HepG2 (cell line): ENCODE results near the gene VWCE. TPM values are rescaled to one million over a fixed set of nuclear protein-coding genes. Genes with fewer than 3 reads are reported as not detected.

Experiments used
- CENPBD1 ChIP-seq: sonication (generic); formaldehyde crosslinking; IDR thresholded peaks from 2 replicates; pipeline ENCODE4 v1.8.0; 2022; ENCODE audit warnings: missing genetic modification reagents, low read depth, mild to moderate bottlenecking, borderline replicate concordance
- CHCHD3 ChIP-seq: sonication (generic); formaldehyde crosslinking; IDR thresholded peaks from 2 replicates; pipeline ENCODE4 v1.8.0; 2022; ENCODE audit warnings: mild to moderate bottlenecking, missing genetic modification reagents, moderate library complexity
- IKZF1 ChIP-seq: fragments of 450-650 bp; IDR thresholded peaks from 2 replicates; pipeline ENCODE4 v1.7.1; 2016
- KLF13 ChIP-seq: sonication (generic); formaldehyde crosslinking; IDR thresholded peaks from 2 replicates; pipeline ENCODE4 v1.4.0; 2020; ENCODE audit warnings: mild to moderate bottlenecking, missing genetic modification reagents
- KLF6 ChIP-seq: IDR thresholded peaks from 2 replicates; pipeline ENCODE4 v1.8.0; 2016; ENCODE audit warnings: missing biosample characterization, missing genetic modification reagents
- LRRFIP1 ChIP-seq: sonication (generic); formaldehyde crosslinking; conservative IDR thresholded peaks from 2 replicates; pipeline ENCODE4 v1.4.0; 2020; ENCODE audit warnings: missing genetic modification reagents
- NR2F2 ChIP-seq: IDR thresholded peaks from 2 replicates; pipeline ENCODE4 v1.6.1; 2012; ENCODE audit warnings: low read depth, inconsistent platforms, borderline replicate concordance
- PITX1 ChIP-seq: sonication (generic); formaldehyde crosslinking; IDR thresholded peaks from 2 replicates; pipeline ENCODE4 v1.5.1; 2020; ENCODE audit warnings: mild to moderate bottlenecking, missing genetic modification reagents
- RBFOX2 ChIP-seq: fragments of 200-400 bp; formaldehyde crosslinking; IDR thresholded peaks from 2 replicates; pipeline ENCODE4 v1.6.1; 2017; ENCODE audit warnings: low read depth, mild to moderate bottlenecking, low read length
- SMAD1 ChIP-seq: sonication (generic); formaldehyde crosslinking; IDR thresholded peaks from 2 replicates; pipeline ENCODE4 v1.4.0; 2020; ENCODE audit warnings: missing genetic modification reagents, low read depth, mild to moderate bottlenecking, borderline replicate concordance
- SP5 ChIP-seq: IDR thresholded peaks from 2 replicates; pipeline ENCODE4 v1.6.1; 2016; ENCODE audit warnings: low read depth, borderline replicate concordance
- ZGPAT ChIP-seq: IDR thresholded peaks from 2 replicates; pipeline ENCODE4 v1.6.1; 2016; ENCODE audit warnings: mild to moderate bottlenecking
- ZNF136 ChIP-seq: sonication (generic); formaldehyde crosslinking; IDR thresholded peaks from 2 replicates; pipeline ENCODE4 v1.8.1; 2022; ENCODE audit warnings: low read depth, mild to moderate bottlenecking, moderate library complexity, missing genetic modification reagents
- ZNF33A ChIP-seq: sonication (generic); formaldehyde crosslinking; IDR thresholded peaks from 2 replicates; pipeline ENCODE4 v1.5.1; 2020; ENCODE audit warnings: missing genetic modification reagents, mild to moderate bottlenecking, moderate library complexity, borderline replicate concordance
- ZNF414 ChIP-seq: sonication (generic); formaldehyde crosslinking; IDR thresholded peaks from 2 replicates; pipeline ENCODE4 v1.5.0; 2020; ENCODE audit warnings: missing genetic modification reagents
- ZNF530 ChIP-seq: sonication (generic); formaldehyde crosslinking; IDR thresholded peaks from 2 replicates; pipeline ENCODE4 v1.5.0; 2020; ENCODE audit warnings: low read depth, mild to moderate bottlenecking, missing genetic modification reagents
- ZNF660 ChIP-seq: sonication (generic); formaldehyde crosslinking; IDR thresholded peaks from 2 replicates; pipeline ENCODE4 v1.5.1; 2020; ENCODE audit warnings: mild to moderate bottlenecking, low read depth, missing genetic modification reagents, borderline replicate concordance
- ZNF777 ChIP-seq: sonication (generic); formaldehyde crosslinking; IDR thresholded peaks from 2 replicates; pipeline ENCODE4 v1.4.0; 2020; ENCODE audit warnings: missing genetic modification reagents
- ZSCAN20 ChIP-seq: sonication (generic); formaldehyde crosslinking; IDR thresholded peaks from 2 replicates; pipeline ENCODE4 v1.4.0; 2020; ENCODE audit warnings: missing genetic modification reagents, mild to moderate bottlenecking, borderline replicate concordance
- polyA plus RNA-seq, 8 experiments: library from polyadenylated mRNA; depleted of rRNA in 3 of 8; stranded (reverse) in 7 of 8; unstranded in 1 of 8; fragments of >200 nt; fragmentation: Illumina TruSeq in 4 of 8; extraction: Trizol in 4 of 8; gene quantifications; 2 replicates each; pipeline versions ENCODE4 v1.2.1 to v1.2.3, GENCODE V29; 2011 to 2016; ENCODE audit warnings: low read depth in 4 of 8, missing spikeins in 1 of 8, mixed read lengths in 1 of 8; ENCODE audit not compliant: insufficient read depth in 1 of 8
- total RNA-seq, 5 experiments: library from RNA; depleted of rRNA; stranded (reverse); fragments of >200 nt; fragmentation: Illumina TruSeq; extraction: Trizol; gene quantifications; 2 replicates each; pipeline ENCODE4 v1.2.3, GENCODE V29; 2016; ENCODE audit warnings: low read depth in 1 of 5
- TF ChIP-seq, protein P1 (sequence below): sonication (generic); formaldehyde crosslinking; IDR thresholded peaks from 2 replicates; pipeline ENCODE4 v1.9.0; 2021; ENCODE audit warnings: missing genetic modification reagents, borderline replicate concordance
- TF ChIP-seq, protein P2 (sequence below): sonication (generic); formaldehyde crosslinking; IDR thresholded peaks from 2 replicates; pipeline ENCODE4 v1.8.1; 2023; ENCODE audit warnings: mild to moderate bottlenecking, missing genetic modification reagents, borderline replicate concordance
- TF ChIP-seq, protein P3 (sequence below): sonication (generic); formaldehyde crosslinking; conservative IDR thresholded peaks from 2 replicates; pipeline ENCODE4 v1.4.0; 2020; ENCODE audit warnings: missing genetic modification reagents

VWCE gene
- total and polyA plus RNA-seq, 2 of the 13 experiments (the other 11 are each of a cell fraction or from before 2014, with no cell fraction given), result 27.6 to 58.3 TPM

- TF ChIP-seq, protein P1, sequence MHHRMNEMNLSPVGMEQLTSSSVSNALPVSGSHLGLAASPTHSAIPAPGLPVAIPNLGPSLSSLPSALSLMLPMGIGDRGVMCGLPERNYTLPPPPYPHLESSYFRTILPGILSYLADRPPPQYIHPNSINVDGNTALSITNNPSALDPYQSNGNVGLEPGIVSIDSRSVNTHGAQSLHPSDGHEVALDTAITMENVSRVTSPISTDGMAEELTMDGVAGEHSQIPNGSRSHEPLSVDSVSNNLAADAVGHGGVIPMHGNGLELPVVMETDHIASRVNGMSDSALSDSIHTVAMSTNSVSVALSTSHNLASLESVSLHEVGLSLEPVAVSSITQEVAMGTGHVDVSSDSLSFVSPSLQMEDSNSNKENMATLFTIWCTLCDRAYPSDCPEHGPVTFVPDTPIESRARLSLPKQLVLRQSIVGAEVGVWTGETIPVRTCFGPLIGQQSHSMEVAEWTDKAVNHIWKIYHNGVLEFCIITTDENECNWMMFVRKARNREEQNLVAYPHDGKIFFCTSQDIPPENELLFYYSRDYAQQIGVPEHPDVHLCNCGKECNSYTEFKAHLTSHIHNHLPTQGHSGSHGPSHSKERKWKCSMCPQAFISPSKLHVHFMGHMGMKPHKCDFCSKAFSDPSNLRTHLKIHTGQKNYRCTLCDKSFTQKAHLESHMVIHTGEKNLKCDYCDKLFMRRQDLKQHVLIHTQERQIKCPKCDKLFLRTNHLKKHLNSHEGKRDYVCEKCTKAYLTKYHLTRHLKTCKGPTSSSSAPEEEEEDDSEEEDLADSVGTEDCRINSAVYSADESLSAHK, result no peak
- TF ChIP-seq, protein P2, sequence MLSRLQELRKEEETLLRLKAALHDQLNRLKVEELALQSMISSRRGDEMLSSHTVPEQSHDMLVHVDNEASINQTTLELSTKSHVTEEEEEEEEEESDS (CRISPR knock-in tag), result no peak
- TF ChIP-seq ZNF33A (CRISPR knock-in tag) (no peak), ZNF660 (no peak), KLF13 (no peak), CENPBD1 (CRISPR knock-in tag) (no peak), CHCHD3 (CRISPR knock-in tag) (no peak), ZSCAN20 (CRISPR knock-in tag) (no peak; the same call in 1 of the 2 replicates), KLF6 (CRISPR knock-in tag) (no peak), SMAD1 (CRISPR knock-in tag) (no peak), ZGPAT (peak; percentile 56; the same call in 1 of the 2 replicates), RBFOX2 (peak; percentile 23; the same call in 1 of the 2 replicates), LRRFIP1 (no peak), ZNF530 (CRISPR knock-in tag) (no peak), ZNF777 (CRISPR knock-in tag) (no peak; the same call in 1 of the 2 replicates), PITX1 (CRISPR knock-in tag) (peak; percentile 79; the same call in 1 of the 2 replicates), SP5 (CRISPR knock-in tag) (peak; percentile 63; the same call in 1 of the 2 replicates), ZNF414 (CRISPR knock-in tag) (peak; percentile 50; the same call in 1 of the 2 replicates), IKZF1 (no peak), NR2F2 (peak; percentile 45; the same call in 1 of the 2 replicates), ZNF136 (CRISPR knock-in tag) (no peak)
- TF ChIP-seq, protein P3, sequence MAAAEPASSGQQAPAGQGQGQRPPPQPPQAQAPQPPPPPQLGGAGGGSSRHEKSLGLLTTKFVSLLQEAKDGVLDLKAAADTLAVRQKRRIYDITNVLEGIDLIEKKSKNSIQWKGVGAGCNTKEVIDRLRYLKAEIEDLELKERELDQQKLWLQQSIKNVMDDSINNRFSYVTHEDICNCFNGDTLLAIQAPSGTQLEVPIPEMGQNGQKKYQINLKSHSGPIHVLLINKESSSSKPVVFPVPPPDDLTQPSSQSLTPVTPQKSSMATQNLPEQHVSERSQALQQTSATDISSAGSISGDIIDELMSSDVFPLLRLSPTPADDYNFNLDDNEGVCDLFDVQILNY (CRISPR knock-in tag), result 0 out of 2 replicates have a peak, but pooled peaks have one; percentile 46
These were observed 27.7 kb downstream of the VWCE start (continued) for GRCh38 chr11:61267437-61267841.
